Activated T-helper 1 cell treated with anti-CD3 and anti-CD28 coated beads, Interleukin-12 subunit alpha, Interleukin-12 subunit beta, Interleukin-2, Interleukin-4 antibody, amounts not matched to agents 30 ng/mL and 10 ng/mL and 1 ng/mL, durations not matched to agents 14 hours and 24 hours and 36 hours (primary cell): Measurements from ENCODE around the gene IGF2R. TPM values are rescaled to one million over a fixed set of nuclear protein-coding genes. Genes with fewer than 3 reads are reported as not detected.
"Not testable (repeated sequence)": the region's sequence is repeated elsewhere in the genome, so short reads cannot be mapped to it uniquely, and the experiment has no call there.

Experiments used
- DNase-seq: peaks from one replicate; pipeline ENCODE4 v3.0.0; 2021; ENCODE audit warnings: low spot score
- H3K27ac Mint-ChIP-seq: one replicate; pipeline ENCODE4 v1.8.0; 2021; ENCODE audit warnings: mild to moderate bottlenecking, mixed read lengths
- H3K27me3 Mint-ChIP-seq: one replicate; pipeline ENCODE4 v1.8.0; 2022; ENCODE audit warnings: mild to moderate bottlenecking, moderate library complexity, mixed read lengths; ENCODE audit not compliant: insufficient read depth
- H3K36me3 Mint-ChIP-seq: one replicate; pipeline ENCODE4 v1.8.0; 2021; ENCODE audit warnings: low read depth, mixed read lengths
- H3K4me1 Mint-ChIP-seq: one replicate; pipeline ENCODE4 v1.8.0; 2021; ENCODE audit warnings: low read depth, mixed read lengths
- H3K4me3 Mint-ChIP-seq: one replicate; pipeline ENCODE4 v1.8.0; 2021; ENCODE audit warnings: mild to moderate bottlenecking, moderate library complexity, mixed read lengths
- H3K9me3 Mint-ChIP-seq: one replicate; pipeline ENCODE4 v1.8.0; 2021; ENCODE audit warnings: mixed read lengths
- intact Hi-C: fragments of 100-400 bp; cut with micrococcal nuclease; formaldehyde crosslinking; loops from one replicate; pipeline ENCODE4 v1.15.1; 2024
- total RNA-seq: library from RNA; stranded (reverse); gene quantifications from 2 replicates; pipeline ENCODE4 v1.2.3, GENCODE V29; 2022

Gene IGF2R
- total RNA-seq, 1 donor from 2014 or later = 126 TPM

- Mint-ChIP-seq H3K4me1 (peaks cover 78% of the 10 kb centered on the region), H3K9me3 (peaks cover 6% of the 10 kb centered on the region), H3K27me3 (no peaks in the 10 kb centered on the region), H3K27ac (peak overlapping the region; percentile 13), H3K4me3 (no peak overlapping the region), H3K36me3 (peaks cover 77% of the 10 kb centered on the region)
- no peak for DNase-seq
- intact Hi-C loops = no loop called here
Observed at GRCh38 chr6:159996087-159996622, 27.3 kb downstream of the IGF2R start.

- H3K27me3 Mint-ChIP-seq = no peaks in the 10 kb centered on the region
- no peak overlapping the region for H3K4me3 Mint-ChIP-seq
- H3K9me3 Mint-ChIP-seq = peaks cover 6% of the 10 kb centered on the region
- intact Hi-C loops = no loop called here
- H3K27ac Mint-ChIP-seq = no peak overlapping the region
- DNase-seq = no peak
- peaks cover 72% of the 10 kb centered on the region for H3K36me3 Mint-ChIP-seq
- peaks cover 72% of the 10 kb centered on the region for H3K4me1 Mint-ChIP-seq
Observed at GRCh38 chr6:159996626-159997497, 28.0 kb downstream of the IGF2R start.

- H3K36me3 Mint-ChIP-seq = peaks cover 69% of the 10 kb centered on the region
- no peak for DNase-seq
- intact Hi-C loops = loop anchor here (2.0 kb wide), 1 partner anchor 19 kb away; no protein-coding TSS in a partner anchor
- no peak overlapping the region for H3K4me3 Mint-ChIP-seq
- no peaks in the 10 kb centered on the region for H3K27me3 Mint-ChIP-seq
- H3K9me3 Mint-ChIP-seq = peaks cover 6% of the 10 kb centered on the region
- H3K4me1 Mint-ChIP-seq = peaks cover 69% of the 10 kb centered on the region
- peak overlapping the region; percentile 32 for H3K27ac Mint-ChIP-seq
Observed at GRCh38 chr6:159997498-159998101, 28.7 kb downstream of the IGF2R start.

- peaks cover 6% of the 10 kb centered on the region for H3K9me3 Mint-ChIP-seq
- no peaks in the 10 kb centered on the region for H3K27me3 Mint-ChIP-seq
- peaks cover 65% of the 10 kb centered on the region for H3K4me1 Mint-ChIP-seq
- H3K4me3 Mint-ChIP-seq = no peak overlapping the region
- peaks cover 62% of the 10 kb centered on the region for H3K36me3 Mint-ChIP-seq
- peak overlapping the region; percentile 32 for H3K27ac Mint-ChIP-seq
- DNase-seq = no peak
- intact Hi-C loops = loop anchor here (2.0 kb wide), 1 partner anchor 18 kb away; no protein-coding TSS in a partner anchor
Observed at GRCh38 chr6:159998538-159998937, 29.7 kb downstream of the IGF2R start.

GRCh38 chr6:159999240-159999671 lies 30.4 kb downstream of the IGF2R start:
- H3K4me1 Mint-ChIP-seq = peaks cover 66% of the 10 kb centered on the region
- intact Hi-C loops = loop anchor here (2.0 kb wide), 1 partner anchor 18 kb away; no protein-coding TSS in a partner anchor
- peaks cover 2% of the 10 kb centered on the region for H3K9me3 Mint-ChIP-seq
- H3K27me3 Mint-ChIP-seq = no peaks in the 10 kb centered on the region
- peak overlapping the region; percentile 69 for H3K27ac Mint-ChIP-seq
- no peak overlapping the region for H3K4me3 Mint-ChIP-seq
- H3K36me3 Mint-ChIP-seq = peaks cover 64% of the 10 kb centered on the region
- no peak for DNase-seq

GRCh38 chr6:160000280-160000704 lies 31.4 kb downstream of the IGF2R start:
- H3K36me3 Mint-ChIP-seq = peaks cover 57% of the 10 kb centered on the region
- H3K27ac Mint-ChIP-seq = no peak overlapping the region
- H3K27me3 Mint-ChIP-seq = no peaks in the 10 kb centered on the region
- no peak overlapping the region for H3K4me3 Mint-ChIP-seq
- peaks cover 64% of the 10 kb centered on the region for H3K4me1 Mint-ChIP-seq
- H3K9me3 Mint-ChIP-seq = no peaks in the 10 kb centered on the region
- intact Hi-C loops = no loop called here
- no peak for DNase-seq

GRCh38 chr6:160000893-160001427 lies 32.1 kb downstream of the IGF2R start:
- H3K27me3 Mint-ChIP-seq, H3K27ac Mint-ChIP-seq, DNase-seq, H3K9me3 Mint-ChIP-seq, intact Hi-C loops, H3K4me3 Mint-ChIP-seq: not testable (repeated sequence)
- Mint-ChIP-seq H3K4me1 (peaks cover 62% of the 10 kb centered on the region), H3K36me3 (peaks cover 52% of the 10 kb centered on the region)

GRCh38 chr6:160002882-160003281 lies 34.0 kb downstream of the IGF2R start:
- Mint-ChIP-seq H3K36me3 (peaks cover 48% of the 10 kb centered on the region), H3K27ac (no peak overlapping the region)

GRCh38 chr6:160004018-160004417 lies 35.1 kb downstream of the IGF2R start:
- no peak for DNase-seq
- H3K9me3 Mint-ChIP-seq = no peaks in the 10 kb centered on the region
- no peak overlapping the region for H3K27ac Mint-ChIP-seq
- H3K36me3 Mint-ChIP-seq = peaks cover 45% of the 10 kb centered on the region
- H3K4me1 Mint-ChIP-seq = peaks cover 63% of the 10 kb centered on the region
- intact Hi-C loops = no loop called here
- H3K27me3 Mint-ChIP-seq = no peaks in the 10 kb centered on the region
- H3K4me3 Mint-ChIP-seq = no peak overlapping the region

More at GRCh38 chr6:160002882-160003281, 34.0 kb downstream of the IGF2R start:
- no peaks in the 10 kb centered on the region for H3K27me3 Mint-ChIP-seq
- intact Hi-C loops = no loop called here
- H3K4me3 Mint-ChIP-seq = no peak overlapping the region
- H3K9me3 Mint-ChIP-seq = no peaks in the 10 kb centered on the region
- peaks cover 63% of the 10 kb centered on the region for H3K4me1 Mint-ChIP-seq
- no peak for DNase-seq

GRCh38 chr6:160004419-160005175 lies 35.7 kb downstream of the IGF2R start:
- Mint-ChIP-seq H3K27me3 (no peaks in the 10 kb centered on the region), H3K27ac (no peak overlapping the region), H3K4me3 (no peak overlapping the region), H3K9me3 (no peaks in the 10 kb centered on the region), H3K36me3 (peaks cover 44% of the 10 kb centered on the region), H3K4me1 (peaks cover 59% of the 10 kb centered on the region)
- intact Hi-C loops = no loop called here
- DNase-seq = no peak

GRCh38 chr6:160005211-160005610 lies 36.3 kb downstream of the IGF2R start:
- Mint-ChIP-seq H3K27ac (no peak overlapping the region), H3K9me3 (no peaks in the 10 kb centered on the region), H3K4me3 (no peak overlapping the region), H3K27me3 (no peaks in the 10 kb centered on the region), H3K36me3 (peaks cover 41% of the 10 kb centered on the region), H3K4me1 (peaks cover 53% of the 10 kb centered on the region)
- DNase-seq = no peak
- intact Hi-C loops = no loop called here

- peaks cover 43% of the 10 kb centered on the region for H3K36me3 Mint-ChIP-seq
- no peak for DNase-seq
Observed at GRCh38 chr6:160005861-160006540, 37.1 kb downstream of the IGF2R start.

More at GRCh38 chr6:160005861-160006540, 37.1 kb downstream of the IGF2R start:
- no peaks in the 10 kb centered on the region for H3K27me3 Mint-ChIP-seq
- intact Hi-C loops = no loop called here
- peaks cover 52% of the 10 kb centered on the region for H3K4me1 Mint-ChIP-seq
- H3K27ac Mint-ChIP-seq = peak overlapping the region; percentile 44
- no peak overlapping the region for H3K4me3 Mint-ChIP-seq
- H3K9me3 Mint-ChIP-seq = no peaks in the 10 kb centered on the region
